Bronchial epithelial cell (primary cell): Measurements from ENCODE around the gene CTCF. TPM values are rescaled to one million over a fixed set of nuclear protein-coding genes. Genes with fewer than 3 reads are reported as not detected.
A peak's percentile ranks its signal among the peaks of the same experiment; 100 is the strongest.

Experiments
- DNase-seq: peaks from one replicate; pipeline ENCODE4 v3.0.0-alpha.2; 2010; ENCODE audit warnings: low read depth
- FAIRE-seq: peaks from 2 replicates; lab custom pipeline; 2011; peaks lifted over from hg19 to GRCh38; lab: Jason Lieb, UNC
- H3K27me3 ChIP-seq: 2 replicates; pipeline ENCODE4 v1.5.1; 2011; ENCODE audit warnings: low read length; ENCODE audit not compliant: control insufficient read depth, insufficient read depth
- H3K36me3 ChIP-seq: 2 replicates; pipeline ENCODE4 v1.5.1; 2011; ENCODE audit warnings: low read length; ENCODE audit not compliant: control insufficient read depth, insufficient read depth
- H3K4me3 ChIP-seq: 2 replicates; pipeline ENCODE4 v1.5.1; 2011; ENCODE audit warnings: mild to moderate bottlenecking, low read depth, low read length, control low read depth
- total RNA-seq: library from RNA; depleted of rRNA; stranded (reverse); fragments of >200 nt; gene quantifications from 2 replicates; pipeline ENCODE4 v1.2.1, GENCODE V29; 2014
- TF ChIP-seq, protein P1 (sequence below): IDR thresholded peaks from 2 replicates; pipeline ENCODE4 v1.5.1; 2011; ENCODE audit warnings: mild to moderate bottlenecking, moderate library complexity, low read length, control low read depth, inconsistent platforms; ENCODE audit not compliant: insufficient read depth, severe bottlenecking

Gene CTCF
- total RNA-seq, 1 donor from 2014 or later, result 21.1 TPM

DNA sequence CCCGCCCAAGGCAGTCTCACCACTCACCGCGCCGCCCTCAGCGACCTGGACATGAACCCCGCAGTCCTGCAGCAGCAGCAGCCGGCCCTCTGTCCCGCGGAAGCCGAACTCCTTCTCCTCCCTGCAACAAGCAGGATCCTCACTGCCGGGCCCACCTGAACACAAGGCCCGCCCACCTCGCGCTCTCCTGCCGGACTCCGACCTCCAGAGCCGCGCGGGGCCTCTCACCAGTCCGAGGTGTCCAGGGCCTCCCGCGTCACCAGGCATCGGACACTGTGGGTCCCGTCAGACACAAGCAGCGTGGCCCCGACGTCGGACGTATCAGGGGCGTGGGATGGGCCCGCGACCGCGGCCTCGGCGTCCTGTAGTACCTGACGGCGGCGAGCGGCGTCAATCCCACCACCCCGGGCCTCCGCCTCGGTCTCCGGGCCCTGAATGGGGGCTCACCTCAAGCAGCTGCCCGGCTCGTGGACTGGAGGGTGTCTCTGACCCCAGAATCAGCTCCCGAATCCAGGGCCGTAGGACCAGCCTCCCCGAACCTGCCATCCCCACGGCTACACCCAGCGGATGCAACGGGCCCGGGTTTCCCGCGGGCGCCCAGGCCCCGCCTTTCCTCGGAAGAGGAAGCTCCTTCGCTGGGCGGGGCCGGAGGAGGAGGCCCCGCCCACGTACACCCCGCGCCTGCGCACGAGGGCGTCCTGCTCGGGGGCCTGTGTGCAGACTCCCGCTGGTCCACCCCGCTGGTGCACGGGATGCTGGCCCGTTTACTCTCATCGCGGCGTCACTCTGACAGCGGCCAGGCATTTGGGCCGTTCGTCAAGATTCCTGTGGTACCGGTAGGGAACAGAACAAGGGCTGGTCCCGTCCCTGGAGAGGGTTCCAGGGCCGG is 97.6 kb downstream of the CTCF start, which contains the start of gene ACD:
TSS of gene ACD (minus strand) at position 586 of the 889 bp plus-strand sequence. CDS start at position 546, 40 bp downstream.
- peak; percentile 78 for DNase-seq
- TF ChIP-seq, protein P1, sequence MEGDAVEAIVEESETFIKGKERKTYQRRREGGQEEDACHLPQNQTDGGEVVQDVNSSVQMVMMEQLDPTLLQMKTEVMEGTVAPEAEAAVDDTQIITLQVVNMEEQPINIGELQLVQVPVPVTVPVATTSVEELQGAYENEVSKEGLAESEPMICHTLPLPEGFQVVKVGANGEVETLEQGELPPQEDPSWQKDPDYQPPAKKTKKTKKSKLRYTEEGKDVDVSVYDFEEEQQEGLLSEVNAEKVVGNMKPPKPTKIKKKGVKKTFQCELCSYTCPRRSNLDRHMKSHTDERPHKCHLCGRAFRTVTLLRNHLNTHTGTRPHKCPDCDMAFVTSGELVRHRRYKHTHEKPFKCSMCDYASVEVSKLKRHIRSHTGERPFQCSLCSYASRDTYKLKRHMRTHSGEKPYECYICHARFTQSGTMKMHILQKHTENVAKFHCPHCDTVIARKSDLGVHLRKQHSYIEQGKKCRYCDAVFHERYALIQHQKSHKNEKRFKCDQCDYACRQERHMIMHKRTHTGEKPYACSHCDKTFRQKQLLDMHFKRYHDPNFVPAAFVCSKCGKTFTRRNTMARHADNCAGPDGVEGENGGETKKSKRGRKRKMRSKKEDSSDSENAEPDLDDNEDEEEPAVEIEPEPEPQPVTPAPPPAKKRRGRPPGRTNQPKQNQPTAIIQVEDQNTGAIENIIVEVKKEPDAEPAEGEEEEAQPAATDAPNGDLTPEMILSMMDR, result no peak
- no peak for FAIRE-seq

DNA sequence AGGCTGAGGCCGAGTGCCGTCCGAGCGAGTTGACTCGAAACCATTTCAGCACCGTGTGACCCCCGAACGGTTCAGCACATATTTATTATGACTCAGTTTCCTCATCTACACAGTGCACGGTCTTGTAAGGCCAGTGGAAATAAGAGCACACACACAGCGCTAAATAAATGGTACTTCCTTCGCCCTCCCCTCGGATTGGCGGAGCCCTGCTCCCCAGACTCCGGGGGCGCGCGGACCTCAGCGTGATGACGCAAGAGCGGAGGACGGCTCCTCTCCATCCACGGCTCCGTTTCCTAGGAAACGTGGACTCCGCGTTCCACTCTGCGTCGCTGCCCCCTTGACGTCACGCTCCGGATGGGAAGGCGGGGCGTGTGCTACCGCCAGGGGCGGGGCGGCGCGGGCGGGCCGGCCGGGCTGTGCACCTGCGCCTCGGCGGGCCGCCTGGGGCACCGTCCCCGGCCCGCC is 98.3 kb downstream of the CTCF start, which contains the start of gene PARD6A:
TSS of gene PARD6A (plus strand) at position 397 of the 465 bp plus-strand sequence. CDS start 79 bp downstream, outside the sequence.
- Histone ChIP-seq H3K4me3 (peak within 1 kb of the TSS; percentile 98), H3K36me3 (peaks cover 7% of the 10 kb centered on the region), H3K27me3 (no peaks in the 10 kb centered on the region)
- peak; percentile 78 for DNase-seq
- FAIRE-seq, result no peak
- TF ChIP-seq, protein P1, result no peak

More for the DNA sequence above, 97.6 kb downstream of the CTCF start, which contains the start of gene ACD:
- H3K4me3 ChIP-seq, result peak within 1 kb of the TSS; percentile 98
- no peaks in the 10 kb centered on the region for H3K27me3 ChIP-seq
- H3K36me3 ChIP-seq, result peaks cover 7% of the 10 kb centered on the region

DNA sequence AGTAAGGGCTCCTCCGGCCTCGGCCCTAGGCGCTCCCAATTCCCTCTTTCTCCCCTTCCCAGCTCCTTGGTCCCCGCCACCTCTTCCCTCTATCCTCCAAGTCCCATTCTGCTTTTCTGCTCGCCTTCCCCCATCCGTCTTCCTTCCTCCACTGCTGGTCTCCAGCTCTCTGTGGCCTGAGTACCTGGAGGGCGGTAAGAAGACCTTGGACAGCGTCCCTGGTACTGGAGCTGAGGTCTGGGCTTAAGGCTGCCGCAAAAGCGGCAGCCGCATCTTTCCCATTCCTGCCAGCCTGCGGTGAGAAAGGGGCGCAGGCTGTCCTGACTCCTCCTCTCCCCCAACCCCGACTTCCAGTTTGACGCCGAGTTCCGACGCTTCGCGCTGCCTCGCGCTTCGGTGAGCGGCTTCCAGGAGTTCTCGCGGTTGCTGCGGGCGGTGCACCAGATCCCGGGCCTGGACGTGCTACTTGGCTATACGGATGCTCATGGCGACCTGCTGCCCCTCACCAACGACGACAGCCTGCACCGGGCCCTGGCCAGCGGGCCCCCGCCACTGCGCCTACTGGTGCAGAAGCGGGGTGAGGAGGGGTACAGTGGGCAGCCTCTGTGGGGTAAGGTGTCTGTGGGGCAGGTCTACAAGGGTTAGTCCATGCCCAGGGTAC is 98.9 kb downstream of the CTCF start:
- H3K36me3 ChIP-seq, result peaks cover 7% of the 10 kb centered on the region
- TF ChIP-seq, protein P1, result no peak
- H3K4me3 ChIP-seq, result peak overlapping the region; percentile 98
- FAIRE-seq (no peak), DNase-seq (peak; percentile 52)
- no peaks in the 10 kb centered on the region for H3K27me3 ChIP-seq

DNA sequence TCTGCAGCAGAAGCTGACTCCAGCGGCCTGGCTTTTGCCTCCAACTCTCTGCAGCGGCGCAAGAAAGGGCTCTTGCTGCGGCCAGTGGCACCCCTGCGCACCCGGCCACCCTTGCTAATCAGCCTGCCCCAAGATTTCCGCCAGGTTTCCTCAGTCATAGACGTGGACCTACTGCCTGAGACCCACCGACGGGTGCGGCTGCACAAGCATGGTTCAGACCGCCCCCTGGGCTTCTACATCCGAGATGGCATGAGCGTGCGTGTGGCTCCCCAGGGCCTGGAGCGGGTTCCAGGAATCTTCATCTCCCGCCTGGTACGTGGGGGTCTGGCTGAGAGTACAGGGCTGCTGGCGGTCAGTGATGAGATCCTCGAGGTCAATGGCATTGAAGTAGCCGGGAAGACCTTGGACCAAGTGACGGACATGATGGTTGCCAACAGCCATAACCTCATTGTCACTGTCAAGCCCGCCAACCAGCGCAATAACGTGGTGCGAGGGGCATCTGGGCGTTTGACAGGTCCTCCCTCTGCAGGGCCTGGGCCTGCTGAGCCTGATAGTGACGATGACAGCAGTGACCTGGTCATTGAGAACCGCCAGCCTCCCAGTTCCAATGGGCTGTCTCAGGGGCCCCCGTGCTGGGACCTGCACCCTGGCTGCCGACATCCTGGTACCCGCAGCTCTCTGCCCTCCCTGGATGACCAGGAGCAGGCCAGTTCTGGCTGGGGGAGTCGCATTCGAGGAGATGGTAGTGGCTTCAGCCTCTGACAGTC is 99.7 kb downstream of the CTCF start:
- Histone ChIP-seq H3K4me3 (no peak overlapping the region), H3K27me3 (no peaks in the 10 kb centered on the region), H3K36me3 (peaks cover 7% of the 10 kb centered on the region)
- no peak for FAIRE-seq
- DNase-seq, result no peak
- TF ChIP-seq, protein P1, result no peak

DNA sequence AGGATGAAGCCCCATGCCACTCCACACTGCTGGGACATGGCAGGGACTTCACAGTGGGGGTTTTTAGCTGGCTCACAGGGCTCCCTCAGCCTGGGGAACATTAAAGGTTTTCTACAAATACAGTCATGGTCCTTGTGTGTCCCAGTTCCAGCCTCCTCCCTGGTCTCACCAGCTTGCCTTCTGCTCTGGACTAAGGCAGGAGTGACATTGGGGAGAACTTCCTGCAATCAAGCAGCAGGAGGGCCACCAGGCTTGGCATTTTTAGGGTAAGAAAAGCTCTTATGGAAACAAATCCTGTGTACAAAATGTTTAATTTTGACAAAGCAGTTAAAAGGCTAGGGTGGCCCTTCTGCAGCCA is 100.3 kb downstream of the CTCF start:
- no peak overlapping the region for H3K4me3 ChIP-seq
- no peak for FAIRE-seq
- no peak for DNase-seq
- peaks cover 7% of the 10 kb centered on the region for H3K36me3 ChIP-seq
- TF ChIP-seq, protein P1, result no peak
- H3K27me3 ChIP-seq, result no peaks in the 10 kb centered on the region
